BE2C (cell line): ENCODE results near the gene COP1. TPM values are rescaled to one million over a fixed set of nuclear protein-coding genes. Genes with fewer than 3 reads are reported as not detected.
"Not testable (repeated sequence)": the region's sequence is repeated elsewhere in the genome, so short reads cannot be mapped to it uniquely, and the experiment has no call there.

ENCODE experiments used
- DNase-seq: peaks from one replicate; pipeline ENCODE4 v3.0.0-alpha.2; 2020
- H3K27me3 ChIP-seq: fragments of 250-450 bp; sonication (Bioruptor Pico); 2 replicates; pipeline ENCODE4 v1.5.1; 2020; ENCODE audit warnings: mild to moderate bottlenecking
- H3K36me3 ChIP-seq: fragments of 250-450 bp; sonication (Bioruptor Pico); 2 replicates; pipeline ENCODE4 v1.5.1; 2020; ENCODE audit warnings: mild to moderate bottlenecking
- H3K4me1 ChIP-seq: fragments of 250-450 bp; sonication (Bioruptor Pico); 2 replicates; pipeline ENCODE4 v1.5.1; 2020
- H3K4me3 ChIP-seq: 2 replicates; pipeline ENCODE4 v1.5.1; 2011; ENCODE audit warnings: low read depth, low read length
- H3K9me3 ChIP-seq: fragments of 250-450 bp; sonication (Bioruptor Pico); 2 replicates; pipeline ENCODE4 v1.5.1; 2020
- polyA plus RNA-seq: library from polyadenylated mRNA; unstranded; fragments of >200 nt; gene quantifications from one replicate; pipeline ENCODE4 v1.2.1, GENCODE V29; 2012; ENCODE audit warnings: low read depth, missing spikeins; ENCODE audit not compliant: insufficient read length, insufficient read depth
- TF ChIP-seq, protein P1 (sequence below): IDR thresholded peaks from 2 replicates; pipeline ENCODE4 v1.5.1; 2012; ENCODE audit warnings: mild to moderate bottlenecking, low read depth, low read length

COP1 gene
- polyA plus RNA-seq, result 20.7 TPM

DNA sequence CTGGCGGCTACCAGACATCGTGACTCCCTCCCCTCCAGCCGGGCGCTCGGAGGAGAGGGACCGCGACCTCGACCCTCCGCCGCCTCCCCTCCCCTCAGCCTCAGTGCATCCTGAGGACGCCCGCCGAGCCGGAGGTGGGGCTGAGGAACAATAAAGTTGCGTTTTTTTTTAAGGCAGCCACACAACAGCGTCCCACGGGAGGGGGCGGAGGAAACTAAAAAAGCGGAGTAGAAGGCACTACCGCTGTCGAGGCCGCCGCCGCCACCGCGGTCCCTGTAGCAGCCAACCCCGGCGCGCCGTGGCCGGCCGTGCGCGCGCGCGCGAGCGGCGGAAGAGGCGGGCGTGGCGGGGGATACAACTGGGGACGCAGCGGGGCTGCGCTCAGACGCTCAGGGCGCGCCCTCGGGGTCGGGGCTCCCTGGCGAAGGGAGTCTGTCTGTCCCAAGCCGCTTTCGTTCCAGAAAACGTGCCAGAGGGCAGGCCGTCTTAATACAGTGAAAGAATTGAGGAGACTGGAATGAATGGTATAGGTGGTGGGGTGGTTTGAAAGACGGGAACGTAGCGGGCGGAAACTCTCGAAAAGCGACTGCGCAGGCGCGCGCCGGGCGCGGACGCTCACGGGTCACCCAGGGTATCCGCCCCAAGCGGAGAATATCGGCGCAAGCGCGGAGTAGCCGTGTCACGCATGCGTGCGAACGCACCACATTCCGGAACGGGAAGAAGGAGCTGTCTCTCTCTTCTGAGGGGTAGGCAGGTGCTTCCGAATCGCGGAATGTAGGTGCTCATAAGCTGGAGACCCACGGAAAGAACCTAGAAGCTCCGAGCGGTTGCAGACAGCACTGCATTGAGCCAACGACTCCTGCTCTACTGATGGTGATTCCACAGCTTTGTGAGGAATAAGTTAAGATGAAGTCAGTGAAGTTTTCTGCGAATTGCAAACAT lies at the start of gene COP1:
COP1 (minus strand) TSS at position 326 of the 942 bp plus-strand sequence; CDS start at position 18, 308 bp downstream.
- Histone ChIP-seq H3K4me3 (peak within 1 kb of the TSS; percentile 95), H3K27me3 (no peaks in the 10 kb centered on the region), H3K9me3 (no peaks in the 10 kb centered on the region), H3K36me3 (no peaks in the 10 kb centered on the region), H3K4me1 (no peaks in the 10 kb centered on the region)
- TF ChIP-seq, protein P1, sequence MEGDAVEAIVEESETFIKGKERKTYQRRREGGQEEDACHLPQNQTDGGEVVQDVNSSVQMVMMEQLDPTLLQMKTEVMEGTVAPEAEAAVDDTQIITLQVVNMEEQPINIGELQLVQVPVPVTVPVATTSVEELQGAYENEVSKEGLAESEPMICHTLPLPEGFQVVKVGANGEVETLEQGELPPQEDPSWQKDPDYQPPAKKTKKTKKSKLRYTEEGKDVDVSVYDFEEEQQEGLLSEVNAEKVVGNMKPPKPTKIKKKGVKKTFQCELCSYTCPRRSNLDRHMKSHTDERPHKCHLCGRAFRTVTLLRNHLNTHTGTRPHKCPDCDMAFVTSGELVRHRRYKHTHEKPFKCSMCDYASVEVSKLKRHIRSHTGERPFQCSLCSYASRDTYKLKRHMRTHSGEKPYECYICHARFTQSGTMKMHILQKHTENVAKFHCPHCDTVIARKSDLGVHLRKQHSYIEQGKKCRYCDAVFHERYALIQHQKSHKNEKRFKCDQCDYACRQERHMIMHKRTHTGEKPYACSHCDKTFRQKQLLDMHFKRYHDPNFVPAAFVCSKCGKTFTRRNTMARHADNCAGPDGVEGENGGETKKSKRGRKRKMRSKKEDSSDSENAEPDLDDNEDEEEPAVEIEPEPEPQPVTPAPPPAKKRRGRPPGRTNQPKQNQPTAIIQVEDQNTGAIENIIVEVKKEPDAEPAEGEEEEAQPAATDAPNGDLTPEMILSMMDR, result peak; percentile 15; the same call in 1 of the 2 replicates
- peak; percentile 95 for DNase-seq

DNA sequence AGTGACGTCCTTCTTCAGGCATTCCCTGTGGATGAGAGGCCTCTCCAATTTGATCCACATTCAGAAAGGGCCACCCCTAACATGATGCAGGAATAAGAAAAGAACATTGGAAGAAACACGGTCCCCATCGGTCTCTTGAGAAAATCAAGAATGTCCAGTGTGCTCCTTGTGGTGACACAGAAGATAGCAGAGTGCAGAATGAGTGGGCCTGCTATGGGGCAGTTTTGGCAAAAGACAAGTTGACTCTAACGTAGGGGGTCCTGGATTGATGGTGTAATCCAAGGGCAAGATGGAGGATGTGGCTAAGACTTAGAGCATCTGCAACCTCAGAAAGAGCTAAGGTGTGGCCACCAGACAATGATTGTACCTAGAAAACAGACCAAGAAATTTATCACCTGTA lies 45.1 kb upstream of the COP1 start:
- H3K27me3 ChIP-seq, result no peaks in the 10 kb centered on the region
- no peaks in the 10 kb centered on the region for H3K4me1 ChIP-seq
- no peak for DNase-seq
- no peaks in the 10 kb centered on the region for H3K9me3 ChIP-seq
- H3K36me3 ChIP-seq, result no peaks in the 10 kb centered on the region
- no peak overlapping the region for H3K4me3 ChIP-seq
- TF ChIP-seq, protein P1, result no peak; the same call in 1 of the 2 replicates

DNA sequence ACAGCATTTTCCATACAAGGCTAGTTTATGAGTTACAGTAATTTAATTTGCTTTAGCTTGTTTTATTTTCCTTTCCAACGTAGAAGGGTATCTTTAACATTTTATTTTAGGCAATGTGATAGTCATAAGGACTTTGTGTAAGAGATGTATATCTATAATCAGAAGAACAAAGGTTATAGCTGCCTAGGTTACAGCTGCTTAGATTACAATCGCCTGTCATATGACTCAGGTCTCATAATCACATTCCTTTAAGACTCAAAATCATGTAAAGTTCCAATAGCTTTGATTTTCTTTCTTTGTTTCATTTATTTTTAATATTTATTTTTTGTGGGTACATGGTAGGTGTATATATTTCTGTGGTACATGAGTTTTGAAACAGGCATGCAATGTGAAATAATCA lies 37.8 kb upstream of the COP1 start:
- no peaks in the 10 kb centered on the region for H3K36me3 ChIP-seq
- no peak overlapping the region for H3K4me3 ChIP-seq
- TF ChIP-seq, protein P1, result no peak
- H3K27me3 ChIP-seq, result no peaks in the 10 kb centered on the region
- no peak for DNase-seq
- H3K4me1 ChIP-seq, result no peaks in the 10 kb centered on the region
- no peaks in the 10 kb centered on the region for H3K9me3 ChIP-seq

DNA sequence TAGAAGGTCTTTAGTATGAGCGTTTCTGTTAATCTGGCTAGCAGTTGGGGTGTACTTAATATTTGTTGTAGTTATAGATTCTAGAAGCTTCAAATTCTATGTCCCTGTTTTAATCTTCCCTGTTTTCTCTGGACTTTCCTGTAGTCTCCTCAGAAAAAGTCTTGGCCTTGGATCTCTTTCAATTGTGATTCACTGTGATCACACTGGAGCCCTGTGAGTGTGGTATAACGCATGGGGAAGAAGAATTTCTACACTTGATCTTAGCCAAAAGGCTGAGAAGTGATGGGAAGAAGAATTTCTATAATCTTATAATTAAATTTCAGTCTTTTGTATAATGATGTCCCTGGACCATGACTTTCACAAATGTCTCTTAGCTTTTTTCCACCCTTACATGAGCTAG lies 36.7 kb upstream of the COP1 start:
- TF ChIP-seq, protein P1, result no peak
- no peaks in the 10 kb centered on the region for H3K27me3 ChIP-seq
- H3K9me3 ChIP-seq, result no peaks in the 10 kb centered on the region
- no peak overlapping the region for H3K4me3 ChIP-seq
- no peaks in the 10 kb centered on the region for H3K36me3 ChIP-seq
- no peaks in the 10 kb centered on the region for H3K4me1 ChIP-seq
- no peak for DNase-seq

DNA sequence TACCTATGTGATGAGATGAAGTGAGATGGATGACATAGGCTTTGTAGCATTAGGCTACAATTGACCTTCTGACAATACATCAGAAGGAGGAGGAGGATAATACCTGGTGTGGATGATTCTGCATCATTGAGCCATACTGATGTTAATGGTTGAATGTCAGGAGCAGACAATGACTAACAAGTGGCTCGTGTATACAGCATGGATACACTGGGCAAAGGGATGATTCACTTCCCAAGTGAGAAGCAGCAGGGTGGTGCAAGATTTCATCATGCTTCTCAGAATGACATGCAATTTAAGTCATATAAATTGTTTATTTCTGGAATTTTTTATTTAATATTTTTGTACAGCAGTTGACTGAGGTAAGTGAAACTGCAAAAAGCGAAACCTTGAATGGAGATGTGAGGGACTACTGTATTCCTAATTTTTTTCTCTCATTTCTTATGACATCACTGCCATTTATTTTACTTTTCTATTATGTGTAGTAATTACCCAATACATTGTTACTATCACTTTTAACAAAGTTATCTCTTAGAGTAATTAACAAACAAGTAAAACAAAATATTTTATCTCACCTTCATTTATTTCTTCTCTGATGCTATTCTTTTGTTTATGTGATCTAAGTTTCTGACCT lies 34.4 kb upstream of the COP1 start:
- Histone ChIP-seq H3K27me3 (no peaks in the 10 kb centered on the region), H3K4me1 (no peaks in the 10 kb centered on the region), H3K4me3 (no peak overlapping the region), H3K36me3 (no peaks in the 10 kb centered on the region), H3K9me3 (no peaks in the 10 kb centered on the region)
- no peak for DNase-seq
- TF ChIP-seq, protein P1, result no peak

DNA sequence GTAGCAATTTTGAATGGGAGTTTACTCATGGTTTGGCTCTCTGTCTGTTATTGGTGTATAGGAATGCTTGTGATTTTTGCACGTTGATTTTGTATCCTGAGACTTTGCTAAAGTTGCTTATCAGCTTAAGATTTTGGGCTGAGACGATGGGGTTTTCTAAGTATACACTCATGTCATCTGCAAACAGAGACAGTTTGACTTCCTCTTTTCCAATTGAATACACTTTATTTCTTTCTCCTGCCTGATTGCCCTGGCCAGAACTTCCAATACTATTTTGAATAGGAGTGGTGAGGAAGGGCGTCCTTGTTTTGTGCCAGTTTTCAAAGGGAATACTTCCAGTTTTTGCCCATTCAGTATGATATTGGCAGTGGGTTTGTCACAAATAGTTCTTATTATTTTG lies 26.6 kb upstream of the COP1 start:
- H3K36me3 ChIP-seq, H3K4me3 ChIP-seq, H3K4me1 ChIP-seq, DNase-seq, H3K27me3 ChIP-seq, H3K9me3 ChIP-seq: not testable (repeated sequence)
